NT2/D1 (cell line): ENCODE measurements around the gene CFAP97D1.

Experiments used
- SUZ12 ChIP-seq: IDR thresholded peaks from 2 replicates; pipeline ENCODE4 v1.6.1; 2011; ENCODE audit not compliant: insufficient read length, insufficient read depth; ENCODE audit errors: extremely low read depth
- YY1 ChIP-seq: IDR thresholded peaks from 2 replicates; pipeline ENCODE4 v1.6.1; 2011; ENCODE audit not compliant: insufficient read length, insufficient read depth
- ZNF274 ChIP-seq: IDR thresholded peaks from 2 replicates; pipeline ENCODE4 v1.6.1; 2011; ENCODE audit warnings: mild to moderate bottlenecking, low read depth, low read length

DNA sequence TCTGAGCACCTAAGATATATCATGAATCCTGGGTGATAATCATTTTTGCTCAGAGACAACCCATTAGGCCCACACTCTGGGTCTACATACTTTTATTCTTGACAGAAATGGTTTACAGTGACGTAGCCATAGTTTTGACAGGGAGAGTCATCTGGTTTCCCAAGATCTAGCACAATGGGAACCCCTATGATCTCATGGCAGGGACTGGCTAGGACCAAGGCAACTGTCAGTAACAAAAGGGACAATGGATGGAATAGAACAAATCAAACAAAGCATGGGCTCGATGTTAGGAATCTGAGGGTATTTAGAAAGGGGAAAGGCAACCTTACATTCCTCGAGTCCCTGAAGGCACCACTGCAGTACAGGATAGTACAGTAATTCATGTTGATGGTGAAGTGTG lies 20.5 kb downstream of the CFAP97D1 start:
- no peak for TF ChIP-seq YY1
- no peak for TF ChIP-seq ZNF274
- TF ChIP-seq SUZ12, result no peak
